ENCODE measurements around the gene SLC4A9. TPM values are rescaled to one million over a fixed set of nuclear protein-coding genes. Genes with fewer than 3 reads are reported as not detected.
"Not testable (repeated sequence)": the region's sequence is repeated elsewhere in the genome, so short reads cannot be mapped to it uniquely, and the experiment has no call there.

SLC4A9 gene
- total and polyA plus RNA-seq, 4 donors: not detected

DNA sequence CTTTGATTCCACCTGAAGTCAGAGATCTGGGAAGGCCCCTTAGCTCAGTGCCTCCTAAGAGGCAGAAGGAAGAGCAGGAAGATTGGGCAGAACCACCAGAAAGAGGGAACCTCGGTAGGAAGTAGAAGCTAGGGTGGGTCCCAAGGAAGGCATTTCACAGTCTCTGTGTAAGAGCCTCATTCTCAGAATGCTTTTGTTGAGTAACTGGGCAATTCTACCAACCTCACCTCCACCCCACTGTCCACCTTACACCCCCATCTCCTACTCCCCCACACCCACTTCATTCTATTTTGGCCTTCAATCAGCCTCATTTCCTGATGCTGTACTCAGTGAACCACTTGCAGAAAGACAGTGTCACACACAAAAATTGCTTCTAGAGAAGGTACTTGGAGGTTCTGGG, 17.1 kb upstream of the SLC4A9 start:
- no peak overlapping the region for H3K27ac ChIP-seq (ENCODE audit: low read depth in 1 of 2, low read length in 2 of 2)

DNA sequence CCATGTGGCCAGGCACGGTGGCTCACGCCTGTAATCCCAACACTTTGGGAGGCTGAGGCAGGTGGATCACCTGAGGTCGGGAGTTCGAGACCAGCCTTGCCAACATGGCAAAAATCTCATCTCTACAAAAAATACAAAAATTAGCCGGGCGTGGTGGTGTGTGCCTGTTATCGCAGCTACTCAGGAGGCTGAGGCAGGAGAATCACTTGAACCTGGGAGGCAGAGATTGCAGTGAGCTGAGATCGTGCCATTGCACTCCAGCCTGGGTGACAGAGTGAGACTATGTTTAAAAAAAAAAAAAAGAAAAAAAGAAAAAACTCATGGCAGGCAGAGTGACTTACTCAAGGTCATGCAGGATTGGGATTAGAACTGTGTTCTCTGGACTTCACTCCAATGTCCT, 16.1 kb upstream of the SLC4A9 start:
- not testable (repeated sequence) for H3K27me3 ChIP-seq (ENCODE audit: control insufficient read depth in 4 of 4, insufficient read depth in 4 of 4, low read length in 3 of 4); H3K27ac ChIP-seq (ENCODE audit: low read depth in 1 of 2, low read length in 2 of 2); H3K9me3 ChIP-seq (ENCODE audit: control insufficient read depth in 4 of 4, low read length in 3 of 4); H3K9ac ChIP-seq (ENCODE audit: low read depth in 1 of 2, low read length in 2 of 2); H3K4me3 ChIP-seq (ENCODE audit: low read depth in 1 of 3, low read length in 3 of 3); H3K36me3 ChIP-seq (ENCODE audit: control insufficient read depth in 4 of 4, insufficient read depth in 3 of 4, low read depth in 1 of 4, low read length in 3 of 4); DNase-seq (ENCODE audit: low spot score)
- WGBS: 97% methylated on average over 8 of the region's 8 CpGs
- H3K4me1 ChIP-seq (ENCODE audit: control insufficient read depth in 4 of 4, insufficient read depth in 4 of 4, low read length in 3 of 4): peaks cover 0 to 14% (median 10%) of the 10 kb centered on the region in 4 donors

More for the DNA sequence above, 17.1 kb upstream of the SLC4A9 start:
- Histone ChIP-seq H3K4me3 (ENCODE audit: low read depth in 1 of 3, low read length in 3 of 3) (no peak overlapping the region), H3K27me3 (ENCODE audit: control insufficient read depth in 4 of 4, insufficient read depth in 4 of 4, low read length in 3 of 4) (no peaks in the 10 kb centered on the region), H3K4me1 (ENCODE audit: control insufficient read depth in 4 of 4, insufficient read depth in 4 of 4, low read length in 3 of 4) (peaks cover 0 to 14% (median 10%) of the 10 kb centered on the region in 4 donors), H3K9me3 (ENCODE audit: control insufficient read depth in 4 of 4, low read length in 3 of 4) (no peaks in the 10 kb centered on the region), H3K36me3 (ENCODE audit: control insufficient read depth in 4 of 4, insufficient read depth in 3 of 4, low read depth in 1 of 4, low read length in 3 of 4) (no peaks in the 10 kb centered on the region), H3K9ac (ENCODE audit: low read depth in 1 of 2, low read length in 2 of 2) (no peak overlapping the region)
- WGBS: 67% methylated on average over 1 of the region's 1 CpG
- DNase-seq (ENCODE audit: low spot score): no peak
- TF ChIP-seq TAF1 (conservative IDR thresholded peaks at IDR 0.05) (no peak), FOXA1 (IDR thresholded peaks at IDR 0.05) (no peak), GABPA (IDR thresholded peaks at IDR 0.05 in 1 of 2, conservative IDR thresholded peaks at IDR 0.05 in 1 of 2) (no peak)

GRCh38 chr5:140344683-140345423, 15.1 kb upstream of the SLC4A9 start:
- Histone ChIP-seq H3K36me3 (ENCODE audit: control insufficient read depth in 4 of 4, insufficient read depth in 3 of 4, low read depth in 1 of 4, low read length in 3 of 4) (no peaks in the 10 kb centered on the region), H3K9ac (ENCODE audit: low read depth in 1 of 2, low read length in 2 of 2) (no peak overlapping the region), H3K9me3 (ENCODE audit: control insufficient read depth in 4 of 4, low read length in 3 of 4) (no peaks in the 10 kb centered on the region), H3K27me3 (ENCODE audit: control insufficient read depth in 4 of 4, insufficient read depth in 4 of 4, low read length in 3 of 4) (no peaks in the 10 kb centered on the region), H3K4me1 (ENCODE audit: control insufficient read depth in 4 of 4, insufficient read depth in 4 of 4, low read length in 3 of 4) (peaks cover 0 to 14% (median 10%) of the 10 kb centered on the region in 4 donors), H3K4me3 (ENCODE audit: low read depth in 1 of 3, low read length in 3 of 3) (peak overlapping the region in 1 of 3 donors; percentile 29), H3K27ac (ENCODE audit: low read depth in 1 of 2, low read length in 2 of 2) (no peak overlapping the region)
- DNase-seq (ENCODE audit: low spot score): no peak
- no peak for TF ChIP-seq HNF4G (IDR thresholded peaks at IDR 0.05)
- TF ChIP-seq, protein P1, sequence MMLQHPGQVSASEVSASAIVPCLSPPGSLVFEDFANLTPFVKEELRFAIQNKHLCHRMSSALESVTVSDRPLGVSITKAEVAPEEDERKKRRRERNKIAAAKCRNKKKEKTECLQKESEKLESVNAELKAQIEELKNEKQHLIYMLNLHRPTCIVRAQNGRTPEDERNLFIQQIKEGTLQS (IDR thresholded peaks at IDR 0.05): no peak
- no peak for TF ChIP-seq GABPA (IDR thresholded peaks at IDR 0.05 in 1 of 2, conservative IDR thresholded peaks at IDR 0.05 in 1 of 2)
- TF ChIP-seq, protein P2, sequence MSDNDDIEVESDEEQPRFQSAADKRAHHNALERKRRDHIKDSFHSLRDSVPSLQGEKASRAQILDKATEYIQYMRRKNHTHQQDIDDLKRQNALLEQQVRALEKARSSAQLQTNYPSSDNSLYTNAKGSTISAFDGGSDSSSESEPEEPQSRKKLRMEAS (IDR thresholded peaks at IDR 0.05): no peak
- TF ChIP-seq, protein P3, sequence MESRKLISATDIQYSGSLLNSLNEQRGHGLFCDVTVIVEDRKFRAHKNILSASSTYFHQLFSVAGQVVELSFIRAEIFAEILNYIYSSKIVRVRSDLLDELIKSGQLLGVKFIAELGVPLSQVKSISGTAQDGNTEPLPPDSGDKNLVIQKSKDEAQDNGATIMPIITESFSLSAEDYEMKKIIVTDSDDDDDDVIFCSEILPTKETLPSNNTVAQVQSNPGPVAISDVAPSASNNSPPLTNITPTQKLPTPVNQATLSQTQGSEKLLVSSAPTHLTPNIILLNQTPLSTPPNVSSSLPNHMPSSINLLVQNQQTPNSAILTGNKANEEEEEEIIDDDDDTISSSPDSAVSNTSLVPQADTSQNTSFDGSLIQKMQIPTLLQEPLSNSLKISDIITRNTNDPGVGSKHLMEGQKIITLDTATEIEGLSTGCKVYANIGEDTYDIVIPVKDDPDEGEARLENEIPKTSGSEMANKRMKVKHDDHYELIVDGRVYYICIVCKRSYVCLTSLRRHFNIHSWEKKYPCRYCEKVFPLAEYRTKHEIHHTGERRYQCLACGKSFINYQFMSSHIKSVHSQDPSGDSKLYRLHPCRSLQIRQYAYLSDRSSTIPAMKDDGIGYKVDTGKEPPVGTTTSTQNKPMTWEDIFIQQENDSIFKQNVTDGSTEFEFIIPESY (IDR thresholded peaks at IDR 0.05): no peak
- TF ChIP-seq NR2F2 (IDR thresholded peaks at IDR 0.05): no peak
- TF ChIP-seq JUND (IDR thresholded peaks at IDR 0.05): no peak
- no peak for TF ChIP-seq SP1 (IDR thresholded peaks at IDR 0.05)
- no peak for TF ChIP-seq HNF4A (conservative IDR thresholded peaks at IDR 0.05)
- no peak for TF ChIP-seq EGR1 (IDR thresholded peaks at IDR 0.05; ENCODE audit: low read depth in 2 of 2)
- TF ChIP-seq CTCF (IDR thresholded peaks at IDR 0.05; ENCODE audit: low read depth, low read length, missing input control): no peak
- no peak for TF ChIP-seq RAD21 (IDR thresholded peaks at IDR 0.05)
- TF ChIP-seq, protein P4, sequence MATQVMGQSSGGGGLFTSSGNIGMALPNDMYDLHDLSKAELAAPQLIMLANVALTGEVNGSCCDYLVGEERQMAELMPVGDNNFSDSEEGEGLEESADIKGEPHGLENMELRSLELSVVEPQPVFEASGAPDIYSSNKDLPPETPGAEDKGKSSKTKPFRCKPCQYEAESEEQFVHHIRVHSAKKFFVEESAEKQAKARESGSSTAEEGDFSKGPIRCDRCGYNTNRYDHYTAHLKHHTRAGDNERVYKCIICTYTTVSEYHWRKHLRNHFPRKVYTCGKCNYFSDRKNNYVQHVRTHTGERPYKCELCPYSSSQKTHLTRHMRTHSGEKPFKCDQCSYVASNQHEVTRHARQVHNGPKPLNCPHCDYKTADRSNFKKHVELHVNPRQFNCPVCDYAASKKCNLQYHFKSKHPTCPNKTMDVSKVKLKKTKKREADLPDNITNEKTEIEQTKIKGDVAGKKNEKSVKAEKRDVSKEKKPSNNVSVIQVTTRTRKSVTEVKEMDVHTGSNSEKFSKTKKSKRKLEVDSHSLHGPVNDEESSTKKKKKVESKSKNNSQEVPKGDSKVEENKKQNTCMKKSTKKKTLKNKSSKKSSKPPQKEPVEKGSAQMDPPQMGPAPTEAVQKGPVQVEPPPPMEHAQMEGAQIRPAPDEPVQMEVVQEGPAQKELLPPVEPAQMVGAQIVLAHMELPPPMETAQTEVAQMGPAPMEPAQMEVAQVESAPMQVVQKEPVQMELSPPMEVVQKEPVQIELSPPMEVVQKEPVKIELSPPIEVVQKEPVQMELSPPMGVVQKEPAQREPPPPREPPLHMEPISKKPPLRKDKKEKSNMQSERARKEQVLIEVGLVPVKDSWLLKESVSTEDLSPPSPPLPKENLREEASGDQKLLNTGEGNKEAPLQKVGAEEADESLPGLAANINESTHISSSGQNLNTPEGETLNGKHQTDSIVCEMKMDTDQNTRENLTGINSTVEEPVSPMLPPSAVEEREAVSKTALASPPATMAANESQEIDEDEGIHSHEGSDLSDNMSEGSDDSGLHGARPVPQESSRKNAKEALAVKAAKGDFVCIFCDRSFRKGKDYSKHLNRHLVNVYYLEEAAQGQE (IDR thresholded peaks at IDR 0.05): no peak
- TF ChIP-seq YY1 (IDR thresholded peaks at IDR 0.05): no peak
- no peak for TF ChIP-seq TAF1 (conservative IDR thresholded peaks at IDR 0.05)
- no peak for TF ChIP-seq FOXA2 (IDR thresholded peaks at IDR 0.05)
- no peak for TF ChIP-seq FOXA1 (IDR thresholded peaks at IDR 0.05)
- no peak for TF ChIP-seq RXRA (IDR thresholded peaks at IDR 0.05)
- 78% methylated on average over 4 of the region's 4 CpGs for WGBS
